Stimulated activated CD8-positive, alpha-beta memory T cell treated with anti-CD3 and anti-CD28 coated beads, Interleukin-7, amount 100 ng/mL, for 48 hours (primary cell): Measurements from ENCODE around the gene RNF41.
A peak's percentile ranks its signal among the peaks of the same experiment; 100 is the strongest.

Source experiments
- DNase-seq, 2 donors: peaks; one replicate each; pipeline ENCODE4 v3.0.0-alpha.2; 2020; ENCODE audit warnings: low read depth in 1 of 2; ENCODE audit errors: extremely low read depth in 1 of 2

RNF41 gene

GRCh38 chr12:56244494-56244893 lies 22.8 kb upstream of the RNF41 start:
- no peak for DNase-seq

DNA sequence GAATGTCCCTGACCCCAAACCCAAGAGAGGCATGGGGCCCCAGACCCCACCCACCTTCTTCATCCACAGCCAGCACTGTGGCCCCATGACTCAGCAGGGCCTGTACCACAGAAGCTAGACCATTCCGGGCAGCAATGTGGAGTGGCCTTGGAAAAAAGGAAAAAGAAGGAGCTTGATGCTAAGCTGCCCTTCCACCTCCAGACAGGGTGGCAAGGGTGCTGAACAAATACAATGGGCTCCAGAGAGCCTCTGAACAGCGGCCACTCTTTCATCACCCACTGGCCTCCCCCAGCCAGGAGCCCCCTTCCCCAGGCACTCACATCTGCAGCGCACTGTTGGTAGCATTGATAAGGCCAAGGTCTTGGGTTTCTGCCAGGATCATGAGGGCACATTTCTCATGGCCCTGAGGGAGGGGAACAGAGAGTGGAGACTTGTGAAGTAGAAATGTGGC lies 22.0 kb upstream of the RNF41 start:
- no peak for DNase-seq

- DNase-seq: no peak
These were observed 21.3 kb upstream of the RNF41 start for GRCh38 chr12:56242986-56243385.

DNA sequence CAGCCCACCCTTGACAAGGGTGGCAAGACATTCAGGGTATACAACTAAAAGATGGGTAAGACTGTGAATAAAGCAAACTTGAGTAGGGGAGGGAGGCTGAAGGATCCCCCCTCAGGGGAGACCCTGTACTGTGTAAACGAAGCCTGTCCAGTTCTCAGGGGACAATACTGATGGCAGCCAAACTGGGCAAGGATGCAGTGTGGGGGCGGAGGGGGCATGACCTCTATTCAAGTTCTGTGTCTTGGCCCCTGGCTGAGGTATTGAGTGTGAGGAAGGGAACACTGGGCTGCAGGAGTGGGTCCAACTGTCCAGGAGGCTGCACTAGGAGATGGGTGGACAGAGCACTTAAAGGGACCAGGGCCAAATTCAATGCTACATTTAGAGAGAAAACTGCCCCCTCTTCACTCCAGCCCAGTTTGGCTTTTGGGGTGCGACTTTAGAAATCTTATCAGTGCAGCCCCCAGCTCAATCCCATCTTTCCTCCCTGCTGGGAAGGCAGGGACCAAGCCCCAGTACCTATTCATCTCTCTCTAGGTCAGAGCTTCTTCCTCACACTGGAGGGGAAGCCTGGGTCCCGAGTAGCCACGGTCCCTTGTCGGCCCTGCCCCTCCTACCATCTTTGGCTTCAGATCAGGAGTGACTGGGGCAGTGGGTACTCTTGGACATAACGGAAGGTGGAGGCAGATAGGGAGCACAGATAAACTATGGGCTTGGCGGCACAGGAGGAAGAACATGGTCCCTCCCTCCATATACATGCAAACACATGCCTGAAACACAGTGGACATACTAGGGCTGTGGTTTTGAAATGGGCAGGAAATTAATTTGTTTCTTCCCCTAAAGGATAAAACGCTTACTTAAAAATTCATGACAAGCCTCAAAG lies 19.9 kb upstream of the RNF41 start:
- DNase-seq: no peak

GRCh38 chr12:56237552-56237951 lies 15.8 kb upstream of the RNF41 start:
- DNase-seq: no peak

DNA sequence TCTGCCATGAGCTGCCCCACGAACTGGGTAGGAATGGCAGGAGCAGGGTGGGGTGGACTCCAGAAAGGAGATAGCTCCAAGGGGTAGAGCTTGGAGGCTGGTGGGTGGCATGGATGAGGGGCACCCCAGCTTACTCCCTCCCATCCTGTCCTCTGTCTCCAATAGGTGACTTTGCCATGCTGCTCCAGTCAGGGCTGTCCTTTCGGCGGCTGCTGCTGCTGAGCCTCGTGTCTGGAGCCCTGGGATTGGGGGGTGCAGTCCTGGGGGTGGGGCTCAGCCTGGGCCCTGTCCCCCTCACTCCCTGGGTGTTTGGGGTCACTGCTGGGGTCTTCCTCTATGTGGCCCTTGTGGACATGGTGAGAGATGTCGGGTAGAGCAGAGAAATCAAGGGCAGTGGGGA lies 15.3 kb upstream of the RNF41 start:
- no peak for DNase-seq

DNA sequence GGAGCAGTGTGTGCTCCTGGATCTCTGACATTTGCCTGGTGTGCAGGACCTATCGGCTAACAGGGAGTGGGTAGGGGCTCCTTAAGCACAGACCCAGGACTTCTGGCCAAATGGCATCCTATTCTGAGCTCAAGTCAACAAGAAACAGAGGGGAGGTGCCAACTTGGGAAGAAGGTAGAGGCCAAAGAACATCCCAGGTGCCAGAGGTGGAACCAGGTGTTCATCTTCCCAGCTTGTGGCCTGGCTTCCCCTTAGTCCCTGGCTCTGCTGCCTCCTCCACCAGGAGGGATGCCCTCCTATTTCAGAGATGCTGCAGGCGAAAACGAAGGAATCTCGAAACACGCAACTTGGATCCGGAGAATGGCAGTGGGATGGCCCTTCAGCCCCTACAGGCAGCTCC lies 14.4 kb upstream of the RNF41 start:
- DNase-seq: no peak

DNA sequence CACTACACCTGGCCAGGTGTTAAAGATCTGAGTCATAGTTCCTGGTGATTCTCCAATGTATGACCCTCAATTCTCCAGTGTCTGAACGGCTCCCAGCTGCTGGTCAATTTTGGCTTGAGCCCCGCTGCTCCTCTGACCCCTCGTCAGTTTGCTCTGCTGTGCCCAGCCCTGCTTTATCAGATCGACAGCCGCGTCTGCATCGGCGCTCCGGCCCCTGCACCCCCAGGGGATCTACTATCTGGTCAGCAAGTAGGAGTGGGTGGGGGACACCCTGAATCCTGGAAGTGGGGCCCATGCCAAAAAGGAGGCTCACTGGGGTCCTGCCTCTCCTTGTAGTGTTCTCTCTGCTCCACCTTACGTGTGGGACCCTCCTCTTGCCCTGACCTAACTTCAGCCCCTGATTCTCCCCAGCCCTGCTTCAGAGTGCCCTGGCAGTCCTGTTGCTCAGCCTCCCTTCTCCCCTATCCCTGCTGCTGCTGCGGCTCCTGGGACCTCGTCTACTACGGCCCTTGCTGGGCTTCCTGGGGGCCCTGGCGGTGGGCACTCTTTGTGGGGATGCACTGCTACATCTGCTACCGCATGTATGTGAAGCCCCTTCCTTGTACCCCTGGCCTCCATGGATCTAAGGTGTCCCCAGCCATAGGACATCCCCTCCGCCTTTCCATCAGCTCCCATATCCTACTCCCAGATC lies 13.2 kb upstream of the RNF41 start:
- no peak for DNase-seq

DNA sequence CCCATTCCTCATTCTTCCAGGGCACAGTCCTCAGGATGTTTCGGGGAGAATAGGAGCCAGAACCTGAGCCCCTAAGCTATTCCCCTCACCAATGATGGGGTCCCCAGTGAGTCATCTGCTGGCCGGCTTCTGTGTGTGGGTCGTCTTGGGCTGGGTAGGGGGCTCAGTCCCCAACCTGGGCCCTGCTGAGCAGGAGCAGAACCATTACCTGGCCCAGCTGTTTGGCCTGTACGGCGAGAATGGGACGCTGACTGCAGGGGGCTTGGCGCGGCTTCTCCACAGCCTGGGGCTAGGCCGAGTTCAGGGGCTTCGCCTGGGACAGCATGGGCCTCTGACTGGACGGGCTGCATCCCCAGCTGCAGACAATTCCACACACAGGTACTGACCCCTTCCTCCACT lies 9.5 kb upstream of the RNF41 start:
- no peak for DNase-seq

GRCh38 chr12:56230432-56231183 lies 8.9 kb upstream of the RNF41 start:
- no peak for DNase-seq

- DNase-seq: no peak
These were observed 8.3 kb upstream of the RNF41 start, which contains the start of gene SLC39A5 for GRCh38 chr12:56229916-56230431. TSS of gene SLC39A5 (plus strand) at chr12:56230051. CDS start at chr12:56231275, 1,224 bp downstream.

DNA sequence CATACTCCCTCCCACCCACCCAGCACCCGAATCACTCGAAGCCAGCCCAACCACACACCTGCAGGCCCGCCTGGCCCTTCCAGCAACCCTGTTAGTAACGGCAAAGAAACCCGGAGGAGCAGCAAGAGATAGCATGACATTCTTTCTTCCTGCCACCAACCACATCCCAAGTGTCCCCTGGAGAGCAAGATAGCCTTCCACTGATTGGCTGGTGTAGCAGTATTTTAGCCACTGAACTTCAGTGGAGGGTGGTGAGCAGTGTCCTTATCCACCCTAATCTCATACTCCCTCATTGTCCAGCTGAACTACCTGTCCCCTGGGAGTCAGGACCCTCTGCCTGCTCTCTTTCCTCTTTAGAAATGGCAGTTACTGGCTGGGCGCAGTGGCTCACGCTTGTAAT lies 7.4 kb upstream of the RNF41 start:
- DNase-seq: no peak

GRCh38 chr12:56224954-56225353 lies 3.2 kb upstream of the RNF41 start:
- DNase-seq: no peak

DNA sequence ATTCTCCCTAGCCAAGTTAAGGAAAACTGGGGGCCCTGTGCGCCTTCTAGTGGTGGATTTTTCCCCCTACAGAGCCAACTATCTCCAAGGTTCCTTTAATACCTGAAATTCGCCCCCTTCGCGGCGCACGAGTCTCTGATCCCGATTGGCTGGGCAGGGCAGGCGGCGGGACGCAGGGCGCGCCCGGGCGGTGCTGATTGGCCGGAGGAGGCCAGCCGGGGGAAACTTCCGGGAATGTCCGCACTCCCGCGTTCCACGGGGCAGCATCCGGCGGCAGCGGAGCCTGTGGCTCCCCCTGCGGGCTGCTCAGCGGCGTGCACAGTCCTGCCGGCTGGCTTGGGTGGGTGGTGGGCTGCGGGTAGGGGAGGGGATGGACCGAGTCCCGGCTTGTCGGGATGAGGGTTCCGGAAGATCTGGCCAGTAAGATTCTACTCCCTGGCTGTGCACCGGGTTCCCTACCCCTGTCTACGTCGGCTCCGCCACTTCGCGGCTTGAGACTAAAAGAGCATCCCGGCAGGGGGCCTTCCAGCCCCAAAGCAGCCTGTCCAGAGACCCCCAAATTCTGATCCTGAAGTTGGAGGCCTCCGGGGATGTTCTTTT lies 2.5 kb upstream of the RNF41 start, which contains the start of gene NABP2:
TSS of gene NABP2 (plus strand) at position 241 of the 600 bp plus-strand sequence. CDS start 515 bp downstream, outside the sequence.
- peak; percentile 94 to 96 for DNase-seq

- no peak for DNase-seq
These were observed 1.9 kb upstream of the RNF41 start for GRCh38 chr12:56223571-56224101.

DNA sequence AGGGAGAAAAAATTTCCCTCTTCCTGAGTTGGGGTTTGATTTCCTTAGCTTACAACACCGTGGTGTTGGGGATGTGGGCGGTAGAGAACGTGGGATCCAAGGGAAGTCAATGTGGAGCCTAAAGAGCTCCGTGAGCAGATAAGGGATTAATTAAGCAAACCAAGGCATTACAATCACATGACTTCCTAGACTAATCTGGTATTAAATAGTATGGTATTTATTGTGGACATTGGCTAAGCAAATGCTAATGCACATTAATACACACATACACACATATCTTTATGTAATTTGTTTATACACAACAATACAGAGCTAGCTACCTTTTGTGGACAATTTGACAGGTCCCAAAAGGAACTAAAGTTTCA lies 791 bp upstream of the RNF41 start:
- no peak for DNase-seq

GRCh38 chr12:56221232-56221756 lies 428 bp downstream of the RNF41 start:
- no peak for DNase-seq

DNA sequence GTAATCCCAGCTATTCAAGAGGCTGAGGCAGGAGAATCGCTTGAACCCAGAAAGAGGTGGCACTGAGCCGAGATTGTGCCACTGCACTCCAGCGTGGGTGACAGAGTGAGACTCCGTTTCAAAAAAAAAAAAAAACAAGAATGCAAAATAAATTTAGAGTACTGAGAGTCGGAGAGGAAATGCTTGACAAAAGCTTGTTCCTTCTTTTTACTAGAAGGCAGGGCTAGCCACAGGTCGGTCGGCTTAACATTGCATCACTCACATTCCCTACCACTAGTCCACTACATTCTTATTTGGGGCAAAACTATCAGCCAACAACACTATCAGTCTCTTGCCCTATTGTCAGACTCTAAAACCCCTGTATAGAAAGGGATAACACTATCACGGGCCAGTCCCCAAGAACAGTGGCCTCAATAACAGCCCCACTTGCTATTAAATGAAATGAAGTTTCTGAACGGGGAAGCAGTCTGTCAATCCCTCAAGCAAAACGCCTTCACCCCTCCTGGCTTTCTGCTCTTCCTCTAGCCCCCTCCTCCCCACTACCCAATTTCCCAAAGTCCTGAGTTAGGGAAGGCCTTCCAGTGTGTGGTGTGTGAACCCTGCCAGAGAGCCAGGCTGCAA lies 1.0 kb downstream of the RNF41 start:
- DNase-seq: no peak

DNA sequence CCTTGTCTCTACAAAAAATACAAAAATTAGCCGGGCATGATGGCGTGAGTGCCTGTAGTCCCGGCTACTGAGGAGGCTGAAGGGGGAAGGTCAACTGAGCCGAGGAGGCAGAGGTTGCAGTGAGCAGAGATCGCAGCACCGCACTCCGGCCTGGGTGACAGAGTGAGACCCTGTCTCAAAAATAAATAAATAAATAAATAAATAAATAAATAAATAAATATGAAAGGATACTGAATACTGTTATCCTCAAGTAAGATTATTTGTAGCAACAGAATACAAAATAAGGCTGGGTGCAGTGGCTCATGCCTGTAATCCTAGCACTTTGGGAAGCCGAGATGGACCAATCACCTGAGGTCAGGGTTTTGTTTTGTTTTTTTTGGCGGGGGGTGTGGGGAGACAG lies 1.9 kb downstream of the RNF41 start:
- DNase-seq: no peak

- no peak for DNase-seq
These were observed 5.3 kb downstream of the RNF41 start for GRCh38 chr12:56216461-56216860.
